ENCODE measurements around the gene ANKRD13A. TPM values are rescaled to one million over a fixed set of nuclear protein-coding genes. Genes with fewer than 3 reads are reported as not detected.

The ANKRD13A gene
- total and polyA plus RNA-seq, 2 of the 13 experiments (the other 11 are each of a cell fraction or from before 2014, with no cell fraction given), result 34.1 to 41.6 TPM

DNA sequence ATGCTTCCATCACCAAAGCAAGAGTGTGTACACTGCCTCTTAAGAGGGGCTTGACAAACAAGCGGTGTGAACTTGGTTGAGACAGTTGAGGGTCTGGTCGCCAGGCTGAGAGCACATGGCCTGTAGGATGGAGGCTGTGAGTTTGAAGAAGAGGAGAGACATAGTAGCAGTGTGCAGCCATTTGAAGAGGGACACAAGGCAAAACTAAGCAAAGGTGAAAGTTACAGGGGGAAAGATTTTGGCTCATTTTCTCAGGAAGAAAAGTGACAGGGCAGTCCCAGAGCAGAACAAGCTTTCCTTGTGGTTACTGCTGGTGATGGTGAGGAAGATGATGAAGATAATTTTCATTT lies 60.4 kb downstream of the ANKRD13A start (continued):
- TF ChIP-seq MED8 (CRISPR knock-in tag; IDR thresholded peaks at IDR 0.05; ENCODE audit: insufficient replicate concordance), result no peak
- TF ChIP-seq NFYC (CRISPR knock-in tag; IDR thresholded peaks at IDR 0.05), result no peak
- no peak for TF ChIP-seq PAX8 (CRISPR knock-in tag; IDR thresholded peaks at IDR 0.05; ENCODE audit: borderline replicate concordance)

DNA sequence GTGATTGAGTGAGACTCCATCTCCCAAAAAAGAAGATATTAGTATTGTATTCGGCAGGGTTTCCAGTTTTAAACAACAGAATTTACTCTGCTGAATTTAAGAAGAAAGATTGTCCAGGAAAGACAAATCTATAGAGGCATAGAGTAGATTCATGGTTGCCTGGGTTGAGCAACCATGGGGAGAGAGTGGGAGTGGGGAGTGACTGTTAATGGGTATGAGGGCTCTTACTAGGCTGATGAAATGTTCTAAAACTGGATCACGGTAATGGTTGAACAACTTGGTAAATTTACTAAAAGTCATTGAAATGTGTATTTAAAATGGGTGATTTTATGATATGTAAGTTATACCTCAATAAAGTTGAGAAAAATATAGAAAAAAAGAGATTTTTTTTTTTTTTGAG lies 63.0 kb downstream of the ANKRD13A start:
- Histone ChIP-seq H3K9me3 (ENCODE audit: low read length) (no peaks in the 10 kb centered on the region), H3K27ac (ENCODE audit: extremely low read length, insufficient read depth, low read length) (no peak overlapping the region), H2AFZ (ENCODE audit: low read length) (no peak overlapping the region), H3K4me1 (ENCODE audit: insufficient read depth, low read length) (peaks cover 30% of the 10 kb centered on the region), H3K4me2 (ENCODE audit: low read depth, low read length) (no peak overlapping the region), H4K20me1 (ENCODE audit: insufficient read depth, low read length) (no peaks in the 10 kb centered on the region), H3K4me3 (replicated peaks in 1 of 3; ENCODE audit: insufficient read depth in 1 of 3, low read depth in 2 of 3, low read length in 3 of 3) (no peak overlapping the region), H3K9ac (ENCODE audit: insufficient read depth, low read depth, low read length) (no peak overlapping the region), H3K27me3 (ENCODE audit: control insufficient read depth in 1 of 2, insufficient read depth in 2 of 2, low read length in 2 of 2) (no peaks in the 10 kb centered on the region), H3K79me2 (ENCODE audit: insufficient read depth, low read length) (no peaks in the 10 kb centered on the region), H3K36me3 (replicated peaks in 1 of 2; ENCODE audit: control insufficient read depth in 1 of 2, insufficient read depth in 2 of 2, low read length in 2 of 2) (no peaks in the 10 kb centered on the region)
- 92% methylated on average over 2 of the region's 2 CpGs for WGBS (ENCODE audit: low lambda C conversion rate)
- ChIA-PET CTCF (ENCODE audit: low intra/inter-chr PET ratio, low total read pairs) (no interaction called here), POLR2A (interaction anchor here (1.7 kb wide), 1 partner anchor 17 kb away, joined by 5 read pairs; no protein-coding TSS in a partner anchor)
- no peak for ATAC-seq
- in situ Hi-C loops (cut with HindIII; ENCODE audit: extremely low pct_ligation_motif_present, low pct_unique_long_range_greater_than_20kb), result no loop called here
- FAIRE-seq, result no peak
- DNase-seq (ENCODE audit: low spot score), result no peak
- intact Hi-C loops (cut with micrococcal nuclease; ENCODE audit: unreplicated experiment), result no loop called here
- no TSS peak for BruUV-seq (replicated peaks)
- TF ChIP-seq, protein P1, sequence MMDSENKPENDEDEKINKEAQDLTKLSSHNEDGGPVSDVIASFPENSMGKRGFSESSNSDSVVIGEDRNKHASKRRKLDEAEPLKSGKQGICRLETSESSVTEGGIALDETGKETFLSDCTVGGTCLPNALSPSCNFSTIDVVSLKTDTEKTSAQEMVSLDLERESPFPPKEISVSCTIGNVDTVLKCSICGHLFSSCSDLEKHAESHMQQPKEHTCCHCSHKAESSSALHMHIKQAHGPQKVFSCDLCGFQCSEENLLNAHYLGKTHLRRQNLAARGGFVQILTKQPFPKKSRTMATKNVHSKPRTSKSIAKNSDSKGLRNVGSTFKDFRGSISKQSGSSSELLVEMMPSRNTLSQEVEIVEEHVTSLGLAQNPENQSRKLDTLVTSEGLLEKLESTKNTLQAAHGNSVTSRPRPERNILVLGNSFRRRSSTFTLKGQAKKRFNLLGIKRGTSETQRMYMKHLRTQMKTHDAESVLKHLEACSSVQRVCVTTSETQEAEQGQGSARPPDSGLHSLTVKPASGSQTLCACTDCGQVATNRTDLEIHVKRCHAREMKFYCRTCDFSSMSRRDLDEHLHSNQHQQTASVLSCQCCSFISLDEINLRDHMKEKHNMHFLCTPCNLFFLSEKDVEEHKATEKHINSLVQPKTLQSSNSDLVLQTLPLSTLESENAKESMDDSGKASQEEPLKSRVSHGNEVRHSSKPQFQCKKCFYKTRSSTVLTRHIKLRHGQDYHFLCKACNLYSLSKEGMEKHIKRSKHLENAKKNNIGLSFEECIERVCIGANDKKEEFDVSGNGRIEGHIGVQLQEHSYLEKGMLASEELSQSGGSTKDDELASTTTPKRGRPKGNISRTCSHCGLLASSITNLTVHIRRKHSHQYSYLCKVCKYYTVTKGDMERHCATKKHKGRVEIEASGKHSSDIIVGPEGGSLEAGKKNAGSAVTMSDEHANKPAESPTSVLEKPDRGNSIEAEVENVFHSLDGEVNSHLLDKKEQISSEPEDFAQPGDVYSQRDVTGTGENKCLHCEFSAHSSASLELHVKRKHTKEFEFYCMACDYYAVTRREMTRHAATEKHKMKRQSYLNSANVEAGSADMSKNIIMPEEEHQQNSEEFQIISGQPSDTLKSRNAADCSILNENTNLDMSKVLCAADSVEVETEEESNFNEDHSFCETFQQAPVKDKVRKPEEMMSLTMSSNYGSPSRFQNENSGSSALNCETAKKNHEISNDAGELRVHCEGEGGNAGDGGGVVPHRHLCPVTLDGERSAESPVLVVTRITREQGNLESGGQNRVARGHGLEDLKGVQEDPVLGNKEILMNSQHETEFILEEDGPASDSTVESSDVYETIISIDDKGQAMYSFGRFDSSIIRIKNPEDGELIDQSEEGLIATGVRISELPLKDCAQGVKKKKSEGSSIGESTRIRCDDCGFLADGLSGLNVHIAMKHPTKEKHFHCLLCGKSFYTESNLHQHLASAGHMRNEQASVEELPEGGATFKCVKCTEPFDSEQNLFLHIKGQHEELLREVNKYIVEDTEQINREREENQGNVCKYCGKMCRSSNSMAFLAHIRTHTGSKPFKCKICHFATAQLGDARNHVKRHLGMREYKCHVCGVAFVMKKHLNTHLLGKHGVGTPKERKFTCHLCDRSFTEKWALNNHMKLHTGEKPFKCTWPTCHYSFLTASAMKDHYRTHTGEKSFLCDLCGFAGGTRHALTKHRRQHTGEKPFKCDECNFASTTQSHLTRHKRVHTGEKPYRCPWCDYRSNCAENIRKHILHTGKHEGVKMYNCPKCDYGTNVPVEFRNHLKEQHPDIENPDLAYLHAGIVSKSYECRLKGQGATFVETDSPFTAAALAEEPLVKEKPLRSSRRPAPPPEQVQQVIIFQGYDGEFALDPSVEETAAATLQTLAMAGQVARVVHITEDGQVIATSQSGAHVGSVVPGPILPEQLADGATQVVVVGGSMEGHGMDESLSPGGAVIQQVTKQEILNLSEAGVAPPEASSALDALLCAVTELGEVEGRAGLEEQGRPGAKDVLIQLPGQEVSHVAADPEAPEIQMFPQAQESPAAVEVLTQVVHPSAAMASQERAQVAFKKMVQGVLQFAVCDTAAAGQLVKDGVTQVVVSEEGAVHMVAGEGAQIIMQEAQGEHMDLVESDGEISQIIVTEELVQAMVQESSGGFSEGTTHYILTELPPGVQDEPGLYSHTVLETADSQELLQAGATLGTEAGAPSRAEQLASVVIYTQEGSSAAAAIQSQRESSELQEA (CRISPR knock-in tag; IDR thresholded peaks at IDR 0.05; ENCODE audit: not compliant biosample characterization), result no peak
- TF ChIP-seq NFYB (CRISPR knock-in tag; IDR thresholded peaks at IDR 0.05), result no peak
- TF ChIP-seq, protein P2, sequence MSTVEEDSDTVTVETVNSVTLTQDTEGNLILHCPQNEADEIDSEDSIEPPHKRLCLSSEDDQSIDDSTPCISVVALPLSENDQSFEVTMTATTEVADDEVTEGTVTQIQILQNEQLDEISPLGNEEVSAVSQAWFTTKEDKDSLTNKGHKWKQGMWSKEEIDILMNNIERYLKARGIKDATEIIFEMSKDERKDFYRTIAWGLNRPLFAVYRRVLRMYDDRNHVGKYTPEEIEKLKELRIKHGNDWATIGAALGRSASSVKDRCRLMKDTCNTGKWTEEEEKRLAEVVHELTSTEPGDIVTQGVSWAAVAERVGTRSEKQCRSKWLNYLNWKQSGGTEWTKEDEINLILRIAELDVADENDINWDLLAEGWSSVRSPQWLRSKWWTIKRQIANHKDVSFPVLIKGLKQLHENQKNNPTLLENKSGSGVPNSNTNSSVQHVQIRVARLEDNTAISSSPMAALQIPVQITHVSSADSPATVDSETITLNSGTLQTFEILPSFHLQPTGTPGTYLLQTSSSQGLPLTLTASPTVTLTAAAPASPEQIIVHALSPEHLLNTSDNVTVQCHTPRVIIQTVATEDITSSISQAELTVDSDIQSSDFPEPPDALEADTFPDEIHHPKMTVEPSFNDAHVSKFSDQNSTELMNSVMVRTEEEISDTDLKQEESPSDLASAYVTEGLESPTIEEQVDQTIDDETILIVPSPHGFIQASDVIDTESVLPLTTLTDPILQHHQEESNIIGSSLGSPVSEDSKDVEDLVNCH (CRISPR knock-in tag; IDR thresholded peaks at IDR 0.05), result no peak
- no peak for TF ChIP-seq ZNF264 (CRISPR knock-in tag; IDR thresholded peaks at IDR 0.05)
- no peak for TF ChIP-seq GABPB1 (CRISPR knock-in tag; IDR thresholded peaks at IDR 0.05)
- TF ChIP-seq GTF2F1 (IDR thresholded peaks at IDR 0.05; ENCODE audit: low read length), result no peak
- TF ChIP-seq PRPF4 (IDR thresholded peaks at IDR 0.05; ENCODE audit: low read depth, low read length, poor library complexity, severe bottlenecking), result no peak
- TF ChIP-seq ZFP1 (CRISPR knock-in tag; IDR thresholded peaks at IDR 0.05), result no peak
- no peak for TF ChIP-seq ZNF607 (CRISPR knock-in tag; IDR thresholded peaks at IDR 0.05; ENCODE audit: borderline replicate concordance)
- TF ChIP-seq SIN3A (IDR thresholded peaks at IDR 0.05; ENCODE audit: borderline replicate concordance, low read depth, low read length), result no peak

All from HepG2 (cell line).